ENCODE results near the gene PTPRN2. TPM values are rescaled to one million over a fixed set of nuclear protein-coding genes. Genes with fewer than 3 reads are reported as not detected.

PTPRN2 gene
- total RNA-seq, 1 donor from 2014 or later: 0.72 TPM

DNA sequence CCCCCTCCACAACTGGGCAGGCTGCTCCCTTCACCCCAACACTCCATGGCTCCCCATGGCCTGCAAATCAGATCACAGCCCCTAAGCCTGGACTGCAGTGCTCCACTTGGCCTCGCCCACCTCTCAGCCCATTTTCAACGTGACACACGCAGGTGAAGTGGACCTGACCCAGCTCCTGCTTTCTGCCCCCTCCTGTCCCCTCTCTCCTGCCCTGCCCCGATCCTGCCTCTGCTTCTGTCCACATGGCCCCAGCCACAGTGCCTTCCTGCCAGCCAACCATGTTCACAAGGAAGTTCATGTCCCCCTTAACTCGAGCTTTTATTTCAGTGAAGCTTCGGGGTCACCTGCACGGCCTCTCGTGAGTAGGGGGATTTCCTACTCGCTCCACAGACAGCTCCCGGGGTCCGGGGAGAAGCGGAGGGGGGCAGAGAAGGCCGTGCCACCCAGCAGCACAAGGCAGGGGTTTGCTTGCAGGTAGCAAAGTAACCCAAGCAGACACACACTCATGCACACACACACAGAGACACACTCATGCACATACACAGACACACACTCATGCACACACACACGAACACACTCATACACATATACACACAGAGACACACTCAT, 713.3 kb downstream of the PTPRN2 start:
- no peak for DNase-seq (ENCODE audit: low spot score)

DNA sequence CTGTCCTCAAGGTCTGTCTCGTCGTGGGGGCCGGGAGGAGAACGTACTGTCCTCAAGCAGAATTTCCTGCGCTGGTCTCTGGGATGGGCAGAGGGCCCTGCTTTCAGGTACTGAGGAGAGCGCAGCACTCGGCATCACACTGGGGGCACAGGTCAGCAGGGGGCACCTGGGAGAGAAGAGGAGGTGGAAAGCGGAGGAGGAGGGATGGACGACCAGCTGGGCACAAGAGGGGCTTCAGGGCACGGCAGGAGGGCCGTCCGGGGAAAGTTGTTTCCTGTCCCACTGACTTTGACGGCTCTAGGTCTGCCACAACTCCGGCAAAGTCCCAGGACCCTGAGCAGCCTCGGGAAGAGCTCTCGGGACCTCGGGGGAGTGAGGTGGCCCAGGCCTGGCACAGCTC, 714.0 kb downstream of the PTPRN2 start:
- no peak for DNase-seq (ENCODE audit: low spot score)

DNA sequence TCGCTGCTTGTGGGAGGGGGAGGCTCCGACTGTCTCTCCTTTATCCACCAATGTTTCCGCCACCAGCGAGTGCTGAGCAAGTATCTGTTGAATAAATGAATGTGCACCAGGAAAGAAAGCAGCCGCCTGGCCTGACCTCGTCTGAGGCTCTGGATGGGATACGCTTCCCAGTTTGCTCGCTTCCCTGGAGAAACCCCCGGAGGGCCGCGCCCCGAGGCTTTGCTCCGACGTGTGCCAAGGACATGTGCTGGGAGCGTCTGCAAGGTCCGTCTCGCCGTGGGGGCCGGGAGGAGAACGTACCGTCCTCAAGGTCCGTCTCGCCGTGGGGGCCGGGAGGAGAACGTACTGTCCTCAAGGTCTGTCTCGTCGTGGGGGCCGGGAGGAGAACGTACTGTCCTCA, 714.4 kb downstream of the PTPRN2 start:
- no peak for DNase-seq (ENCODE audit: low spot score)

DNA sequence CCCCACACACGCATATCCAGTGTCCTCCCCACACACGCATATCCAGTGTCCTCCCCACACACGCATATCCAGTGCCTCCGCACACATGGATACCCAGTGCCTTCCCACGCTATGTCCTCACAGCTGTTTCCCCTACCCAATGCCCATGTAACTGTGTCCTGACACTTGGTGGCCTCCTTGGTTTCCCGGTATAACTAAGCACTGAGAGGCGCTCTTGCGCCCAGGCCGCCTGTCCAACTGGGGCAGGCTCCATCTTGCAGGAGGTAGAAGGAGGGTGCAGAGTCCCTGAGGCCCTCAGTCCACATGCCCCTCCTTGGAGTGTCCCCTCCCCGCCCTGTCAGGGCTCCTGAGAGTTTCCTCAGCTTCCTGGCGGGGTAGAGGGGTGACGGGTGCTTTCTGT, 715.2 kb downstream of the PTPRN2 start:
- DNase-seq (ENCODE audit: low spot score): no peak

DNA sequence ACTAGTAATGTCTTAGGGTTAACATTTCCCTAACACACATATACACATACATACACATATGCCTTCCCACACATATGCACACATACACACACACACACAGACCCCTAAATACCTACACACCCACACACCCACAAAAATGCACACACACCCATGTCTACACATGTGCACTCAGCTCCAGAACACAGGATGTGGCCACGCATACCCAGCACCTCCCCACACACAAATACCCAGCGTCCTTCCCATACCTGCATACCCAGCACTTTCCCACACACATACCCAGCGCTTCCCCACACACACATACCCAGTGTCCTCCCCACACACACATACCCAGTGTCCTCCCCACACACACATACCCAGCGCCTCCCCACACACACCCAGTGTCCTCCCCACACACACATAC, 715.9 kb downstream of the PTPRN2 start:
- no peak for DNase-seq (ENCODE audit: low spot score)

DNA sequence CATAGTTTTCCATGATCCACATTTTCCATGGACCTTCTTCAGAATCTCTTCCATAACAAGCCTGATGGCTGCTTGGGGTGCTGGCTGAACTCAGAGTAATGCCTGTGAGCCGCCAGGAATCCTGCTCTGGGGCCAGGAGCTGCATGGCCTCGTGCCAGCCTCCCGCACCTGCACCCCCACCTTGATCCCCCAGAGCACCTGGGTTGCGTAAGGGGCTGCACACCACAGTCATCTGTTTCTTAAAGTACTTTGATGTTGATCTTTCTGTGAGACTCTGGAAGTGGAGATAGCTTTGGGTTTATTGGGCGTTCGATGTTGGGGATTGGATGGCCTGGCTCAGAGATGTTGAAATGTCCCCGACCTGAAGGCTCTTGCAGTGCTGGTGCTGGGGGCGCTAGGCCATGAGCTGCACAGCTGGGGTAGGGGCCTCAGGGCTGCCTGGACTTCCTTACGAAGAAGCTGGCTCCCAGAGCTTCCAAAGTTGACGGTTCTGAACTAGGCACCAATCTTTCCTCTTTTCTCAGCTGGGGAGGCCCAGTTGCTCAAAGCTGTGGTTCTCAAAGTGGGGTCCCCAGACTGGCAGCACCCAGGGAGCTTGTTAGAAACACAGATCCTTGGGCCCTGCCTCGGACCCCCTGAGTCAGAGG, 716.9 kb downstream of the PTPRN2 start:
- no peak for DNase-seq (ENCODE audit: low spot score)

DNA sequence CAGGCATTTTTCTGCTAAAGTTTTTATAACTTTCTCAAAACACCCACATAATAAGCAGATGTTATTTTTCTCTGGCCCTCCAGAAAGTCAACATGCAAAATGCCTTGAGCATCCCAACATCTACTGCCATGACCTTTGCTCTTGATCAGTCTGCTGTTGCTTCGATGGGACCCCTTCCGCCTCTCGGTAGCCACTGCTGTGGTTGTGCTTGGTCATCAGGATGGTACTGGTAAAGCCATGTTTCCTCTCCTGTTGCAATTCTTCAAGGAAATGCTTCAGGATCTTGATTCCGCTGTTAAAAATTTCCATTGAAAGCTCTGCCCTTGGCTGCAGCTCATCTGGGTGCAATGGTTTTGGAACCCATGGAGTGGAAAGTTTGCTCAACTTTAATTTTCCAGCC, 717.8 kb downstream of the PTPRN2 start:
- DNase-seq (ENCODE audit: low spot score): no peak

DNA sequence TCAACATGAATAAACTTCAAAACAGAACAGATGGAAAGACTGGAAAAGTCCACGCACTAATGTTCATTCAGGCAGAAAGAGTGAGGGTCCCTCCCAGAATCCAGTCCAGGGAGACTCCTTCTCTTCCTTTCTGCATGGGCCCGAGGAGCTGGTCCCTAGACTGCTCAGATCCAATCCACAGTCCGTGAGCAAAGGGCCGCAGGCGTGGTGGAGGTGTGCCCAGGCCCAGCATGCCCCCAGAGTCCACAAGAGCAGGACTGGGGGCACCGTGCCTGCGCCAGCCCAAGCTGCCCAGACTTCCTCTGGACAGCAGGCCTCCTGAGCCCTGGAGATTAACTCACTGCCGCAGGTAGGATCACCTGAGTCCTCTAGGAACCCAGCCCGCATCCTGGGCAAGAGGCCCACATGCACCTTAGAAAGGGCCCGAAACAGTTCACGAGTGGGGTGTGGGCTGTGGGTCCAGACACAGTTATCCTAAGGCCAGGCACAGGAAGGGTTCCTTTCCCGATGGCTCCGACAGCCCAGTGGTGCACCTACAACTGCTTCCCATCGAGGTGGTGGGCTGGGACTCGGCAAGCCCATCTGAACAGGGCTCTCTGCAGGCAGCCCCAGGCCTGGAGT, 719.8 kb downstream of the PTPRN2 start:
- no peak for DNase-seq (ENCODE audit: low spot score)

- no peak for DNase-seq (ENCODE audit: low spot score)
Measured at GRCh38 chr7:157866336-157866924, 721.2 kb downstream of the PTPRN2 start.

DNA sequence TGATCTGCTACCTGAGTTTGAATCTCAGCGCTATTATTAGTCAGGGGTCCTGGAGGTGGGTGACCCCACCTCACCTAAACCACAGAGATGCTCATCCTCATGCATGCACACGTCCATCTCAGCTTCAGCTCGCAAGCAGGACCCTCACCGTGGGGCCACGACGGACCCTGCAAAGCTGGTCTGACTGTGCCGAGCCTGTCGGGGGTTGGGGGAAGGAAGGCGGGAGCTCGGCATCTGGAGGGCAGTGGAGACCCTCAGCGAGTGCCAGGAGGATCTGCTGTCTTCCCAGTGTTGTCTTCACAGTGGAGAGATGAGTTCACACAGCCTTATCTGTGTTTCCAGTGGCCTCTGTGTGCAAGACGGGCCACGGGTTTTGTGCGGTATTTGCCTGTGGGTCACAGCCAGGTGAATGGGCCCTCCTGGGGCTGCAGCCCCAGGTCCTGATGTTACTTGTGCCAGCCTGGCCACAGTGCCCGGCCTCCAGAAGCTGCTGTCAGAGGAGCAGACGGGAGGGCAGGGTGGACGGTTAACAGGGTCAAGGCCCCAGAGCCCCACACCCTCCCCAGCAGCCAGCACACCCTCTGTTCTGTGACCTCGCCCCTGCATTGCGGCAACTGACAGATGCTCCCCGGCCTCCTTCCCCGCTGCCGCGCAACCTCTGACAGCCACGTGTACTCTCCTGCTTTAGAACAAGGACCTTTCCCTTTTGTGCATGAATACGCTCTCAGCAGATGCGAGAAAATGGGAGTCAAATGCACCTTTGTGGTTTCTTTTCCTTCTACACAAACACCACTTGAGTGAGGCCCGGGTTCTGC, 722.1 kb downstream of the PTPRN2 start:
- DNase-seq (ENCODE audit: low spot score): no peak

GRCh38 chr7:157864911-157865310, 722.7 kb downstream of the PTPRN2 start:
- DNase-seq (ENCODE audit: low spot score): no peak

DNA sequence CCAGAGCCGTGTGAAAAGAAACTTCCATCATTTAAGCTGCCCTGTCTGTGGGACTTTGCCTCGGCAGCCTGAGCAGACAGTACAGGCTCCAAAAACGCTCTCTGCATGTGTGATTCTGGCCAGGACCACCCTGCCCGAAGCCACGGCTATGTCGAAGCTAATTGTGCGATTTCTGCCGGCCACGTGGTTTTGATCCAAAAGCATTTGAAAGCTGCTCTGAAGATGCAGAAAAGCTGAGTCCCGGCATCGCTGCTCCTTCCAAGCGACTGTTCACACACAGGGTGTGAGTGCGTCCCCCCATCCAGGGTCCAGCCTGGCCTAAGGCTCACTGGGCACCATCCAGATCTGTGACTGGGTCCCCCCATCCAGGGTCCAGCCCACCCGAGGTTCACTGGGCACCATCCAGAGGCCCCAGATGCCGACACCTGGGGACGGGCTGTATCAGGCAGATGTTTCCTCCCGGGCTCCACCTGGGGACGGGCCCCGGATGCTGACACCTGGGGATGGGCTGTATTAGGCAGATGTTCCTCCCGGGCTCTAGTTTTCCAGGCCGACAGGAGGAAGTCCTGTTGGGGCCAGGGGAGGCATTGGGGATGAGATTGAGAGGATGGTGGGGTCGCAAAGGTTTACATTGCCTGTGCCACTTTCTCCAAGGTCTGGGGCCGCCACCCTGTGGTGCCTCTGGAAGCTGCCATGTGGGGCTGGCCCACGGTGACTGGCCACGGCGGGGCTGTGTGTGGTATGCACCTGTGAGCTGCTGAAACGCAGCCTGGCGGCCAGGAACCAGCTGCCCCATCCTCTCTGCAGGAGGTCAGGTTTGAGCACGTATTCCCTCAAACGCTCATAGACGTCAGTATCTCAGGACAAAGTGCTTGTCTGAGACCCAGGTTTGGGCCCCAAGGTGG, 723.5 kb downstream of the PTPRN2 start:
- no peak for DNase-seq (ENCODE audit: low spot score)

GRCh38 chr7:157863176-157863575, 724.4 kb downstream of the PTPRN2 start:
- no peak for DNase-seq (ENCODE audit: low spot score)

DNA sequence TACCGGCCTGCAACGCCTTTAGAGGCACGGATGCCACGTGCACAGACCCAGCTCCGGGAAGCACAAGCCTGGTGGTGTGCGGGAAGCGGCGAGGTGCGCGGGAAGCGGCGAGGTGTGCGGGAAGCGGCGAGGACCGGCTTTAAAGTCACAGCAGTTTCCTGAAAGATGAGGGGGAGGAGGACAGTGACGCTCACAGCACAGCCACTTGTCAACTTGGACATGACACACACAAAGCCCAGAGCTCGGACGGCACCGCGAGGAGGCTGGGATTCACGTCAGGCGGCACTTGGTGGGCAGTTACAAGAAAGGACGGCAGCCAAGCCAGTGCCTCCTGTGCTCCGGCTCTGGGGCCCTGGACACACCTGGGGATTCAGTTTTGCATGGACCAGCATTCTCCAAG, 724.9 kb downstream of the PTPRN2 start:
- DNase-seq (ENCODE audit: low spot score): no peak

DNA sequence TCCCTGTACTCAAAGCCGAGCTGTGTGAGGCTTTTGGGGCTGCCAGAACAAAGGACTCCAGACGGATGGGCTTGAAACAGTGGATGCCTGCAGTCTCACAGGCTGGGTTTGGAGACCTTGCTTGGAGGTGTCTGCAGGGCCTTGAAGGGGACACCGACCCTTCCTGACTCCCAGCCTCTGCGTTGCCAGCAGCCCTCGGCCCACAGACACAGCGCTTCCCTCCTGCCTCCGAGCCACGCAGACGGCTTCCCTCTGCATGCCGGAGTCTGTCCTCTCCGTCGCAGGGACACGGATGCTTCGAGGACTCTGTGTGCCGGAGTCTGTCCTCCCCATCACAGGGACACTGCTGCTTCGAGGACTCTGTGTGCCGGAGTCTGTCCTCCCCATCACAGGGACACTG, 726.1 kb downstream of the PTPRN2 start:
- DNase-seq (ENCODE audit: low spot score): no peak

DNA sequence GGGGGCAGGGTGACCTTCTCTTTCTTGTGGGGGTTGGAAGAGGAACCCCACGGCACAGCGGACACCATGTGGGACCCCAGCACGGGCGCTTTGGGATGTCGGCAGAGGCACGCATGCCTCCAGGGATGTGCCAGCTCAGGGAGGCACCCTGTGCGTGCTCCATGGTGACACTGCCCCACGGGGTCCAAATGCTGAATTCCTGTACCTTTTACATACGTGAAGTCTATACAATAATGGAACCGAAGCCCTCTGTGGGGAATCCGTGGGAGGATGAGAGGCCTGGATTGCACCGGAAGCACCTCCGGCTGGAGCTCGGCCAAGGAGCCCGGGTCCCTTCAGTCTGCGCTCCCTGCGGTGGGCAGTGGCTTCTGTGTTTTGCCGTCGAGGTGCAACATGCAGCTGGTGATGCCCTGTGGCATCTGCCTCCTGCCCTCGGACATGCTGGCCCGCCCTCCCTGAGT, 726.6 kb downstream of the PTPRN2 start:
- no peak for DNase-seq (ENCODE audit: low spot score)

GRCh38 chr7:157860406-157860805, 727.2 kb downstream of the PTPRN2 start:
- no peak for DNase-seq (ENCODE audit: low spot score)

- no peak for DNase-seq (ENCODE audit: low spot score)
Measured at GRCh38 chr7:157859915-157860314, 727.7 kb downstream of the PTPRN2 start.

DNA sequence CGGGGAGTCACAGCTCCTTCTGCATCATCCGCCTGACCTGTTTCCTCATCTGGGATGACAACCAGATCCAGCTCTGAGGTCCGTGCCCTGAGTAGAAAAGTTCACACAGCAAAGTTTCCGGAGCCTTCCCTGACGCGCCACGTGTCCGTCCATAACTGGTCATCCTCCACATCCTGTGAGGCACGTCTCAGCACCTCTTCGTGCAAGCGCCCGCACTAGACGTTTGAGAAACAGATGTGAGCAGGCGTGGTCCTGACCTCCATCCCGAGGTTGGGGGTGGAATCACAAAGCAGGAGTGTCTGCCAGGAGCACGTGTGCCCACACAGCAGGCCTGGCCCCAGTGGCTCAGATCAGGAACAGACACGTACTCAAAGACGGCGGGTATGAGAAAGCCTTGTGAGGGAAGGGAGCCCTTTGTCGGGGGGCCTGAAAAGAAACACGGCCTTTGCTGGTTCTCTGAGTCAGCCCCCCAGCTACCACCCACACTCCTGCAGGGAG, 730.0 kb downstream of the PTPRN2 start:
- DNase-seq (ENCODE audit: low spot score): no peak

DNA sequence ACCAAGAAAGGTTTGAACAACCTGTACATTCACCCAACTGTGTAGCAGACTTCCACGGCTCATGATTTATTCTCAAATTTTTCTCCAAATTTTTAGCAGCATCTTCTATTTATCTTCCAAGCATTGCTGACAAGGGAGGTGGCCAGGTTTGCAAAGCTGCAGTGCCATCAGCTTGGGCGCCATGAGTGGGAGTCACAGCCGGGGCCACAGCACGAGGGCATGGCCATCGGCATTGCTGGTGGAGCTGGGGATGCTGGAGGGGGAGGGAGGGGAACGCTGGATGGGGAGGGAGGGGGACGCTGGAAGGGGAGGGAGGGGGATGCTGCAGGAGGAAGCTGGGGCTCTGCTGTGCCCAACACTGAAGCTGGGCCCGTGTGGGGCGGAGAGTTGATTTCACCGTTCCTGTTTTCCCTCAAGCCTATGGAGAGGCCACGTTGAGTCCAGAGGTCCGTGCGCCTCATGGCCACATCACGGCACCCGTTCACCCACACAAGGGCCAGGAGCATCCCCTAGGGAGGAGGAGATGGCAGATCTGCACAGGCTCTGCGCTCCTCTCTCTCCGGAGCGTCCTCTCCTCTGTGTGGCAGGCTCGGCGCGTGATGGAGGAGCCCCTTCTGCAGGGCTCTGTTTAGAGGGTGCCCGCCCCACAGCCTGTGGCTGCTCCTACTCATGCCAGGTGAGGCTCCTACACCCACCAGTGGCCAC, 730.6 kb downstream of the PTPRN2 start:
- DNase-seq (ENCODE audit: low spot score): no peak

Data from umbilical cord (tissue), 2 donors.